ENCODE measurements around the gene ATP5MG.

- TF ChIP-seq CBX8 (IDR thresholded peaks at IDR 0.05; ENCODE audit: borderline replicate concordance, low read depth, low read length): no peak
- TF ChIP-seq CTCF (IDR thresholded peaks at IDR 0.05; ENCODE audit: control extremely low read depth in 1 of 3, insufficient read depth in 1 of 3, low read depth in 1 of 3, low read length in 3 of 3): no peak
- TF ChIP-seq PHF8 (conservative IDR thresholded peaks at IDR 0.05; ENCODE audit: low read depth, low read length): no peak
- no peak for TF ChIP-seq CHD1 (IDR thresholded peaks at IDR 0.05; ENCODE audit: low read depth, low read length)
- TF ChIP-seq SP2 (IDR thresholded peaks at IDR 0.05; ENCODE audit: low read length): no peak
- no peak for TF ChIP-seq POLR2AphosphoS5 (IDR thresholded peaks at IDR 0.05; ENCODE audit: low read depth, low read length)
- TF ChIP-seq NANOG (IDR thresholded peaks at IDR 0.05; ENCODE audit: insufficient read depth, low read depth, low read length, poor library complexity, severe bottlenecking): no peak
- TF ChIP-seq TEAD4 (IDR thresholded peaks at IDR 0.05; ENCODE audit: low read depth, low read length): no peak
- no peak for TF ChIP-seq MAX (IDR thresholded peaks at IDR 0.05)
- no peak for TF ChIP-seq CEBPB (IDR thresholded peaks at IDR 0.05; ENCODE audit: low read depth, low read length)
These were observed 8.8 kb downstream of the ATP5MG start for GRCh38 chr11:118410055-118410745.
